ENCODE measurements around the gene SCIN.

Gene SCIN

DNA sequence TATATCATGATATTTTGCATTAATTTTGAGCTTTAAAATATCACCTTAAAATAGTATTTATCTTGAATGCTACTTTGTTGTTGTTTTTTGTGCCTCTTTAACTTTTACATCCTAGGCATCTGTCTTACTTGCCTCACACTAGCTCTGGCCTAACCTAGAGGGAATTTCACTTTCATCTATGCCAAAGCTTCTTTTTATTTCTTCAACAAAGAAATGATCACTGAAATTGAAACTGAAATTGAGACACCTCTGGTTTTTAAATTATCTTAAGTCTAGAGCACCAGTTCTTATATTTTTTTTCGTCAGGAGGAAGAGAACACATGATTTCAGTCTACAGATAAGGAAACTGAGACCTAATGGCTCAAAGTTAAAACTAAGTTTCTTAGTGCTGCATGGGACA is 3.5 kb upstream of the SCIN start:
- no peak for DNase-seq (ENCODE audit: low read depth in 1 of 2, low spot score in 1 of 2)

DNA sequence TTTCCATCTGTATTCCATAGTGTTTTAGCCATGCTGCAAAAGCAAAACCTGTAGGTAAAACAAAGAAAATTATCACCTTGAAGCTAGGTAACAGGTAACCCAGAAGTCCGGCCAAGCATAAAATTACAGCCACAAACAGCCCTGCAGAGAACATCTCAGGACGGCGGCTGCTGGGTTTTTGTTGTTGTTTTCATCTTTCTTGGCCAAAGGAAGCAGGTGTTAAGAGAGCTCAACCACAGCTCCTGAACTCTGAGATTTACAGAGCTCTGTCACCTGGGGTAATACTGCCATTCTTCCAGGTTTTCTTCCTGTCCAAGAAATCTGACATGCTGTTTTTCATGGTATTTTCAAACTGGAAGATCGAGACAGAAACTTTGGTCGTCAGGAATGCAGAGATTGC is 847 bp upstream of the SCIN start:
- DNase-seq (ENCODE audit: low read depth in 1 of 2, low spot score in 1 of 2): no peak

DNA sequence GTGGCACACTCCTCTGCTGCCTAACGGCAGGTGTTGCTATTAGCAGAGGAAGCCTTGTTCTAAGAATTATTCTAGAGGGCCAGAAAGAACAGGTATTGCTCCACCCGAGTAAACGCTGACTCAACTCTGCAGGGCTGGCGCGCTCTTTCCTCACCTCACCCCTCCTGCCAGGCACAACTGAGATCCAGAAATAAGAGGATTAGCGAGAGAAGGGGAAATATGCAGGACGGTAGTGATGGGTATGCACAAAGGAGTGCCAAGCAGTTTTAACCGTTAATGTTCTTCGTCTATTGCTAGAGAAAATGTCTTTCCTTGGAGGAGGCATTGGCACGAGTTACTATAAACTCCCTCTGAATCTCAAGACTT is 369 bp upstream of the SCIN start:
- no peak for DNase-seq (ENCODE audit: low read depth in 1 of 2, low spot score in 1 of 2)

DNA sequence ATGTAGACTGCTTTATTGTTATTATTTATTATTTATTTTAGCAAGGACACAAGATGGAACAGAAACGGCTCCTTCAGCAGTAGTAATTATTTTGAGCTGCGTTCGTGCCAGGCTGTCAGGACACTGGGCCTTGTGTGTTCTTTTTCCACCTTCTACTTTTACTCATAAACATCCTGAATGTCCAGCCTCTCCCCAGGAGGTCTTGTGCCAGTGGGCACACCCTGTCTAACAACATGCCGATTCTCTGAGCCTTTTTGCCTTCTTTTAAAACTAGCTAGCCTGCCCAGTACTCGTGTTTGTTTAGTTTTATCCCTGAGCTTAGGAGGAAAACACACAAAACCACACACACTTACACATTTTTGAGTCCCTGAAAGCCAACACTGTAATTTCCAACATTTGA is 1.2 kb downstream of the SCIN start:
- DNase-seq (ENCODE audit: low read depth in 1 of 2, low spot score in 1 of 2): no peak

DNA sequence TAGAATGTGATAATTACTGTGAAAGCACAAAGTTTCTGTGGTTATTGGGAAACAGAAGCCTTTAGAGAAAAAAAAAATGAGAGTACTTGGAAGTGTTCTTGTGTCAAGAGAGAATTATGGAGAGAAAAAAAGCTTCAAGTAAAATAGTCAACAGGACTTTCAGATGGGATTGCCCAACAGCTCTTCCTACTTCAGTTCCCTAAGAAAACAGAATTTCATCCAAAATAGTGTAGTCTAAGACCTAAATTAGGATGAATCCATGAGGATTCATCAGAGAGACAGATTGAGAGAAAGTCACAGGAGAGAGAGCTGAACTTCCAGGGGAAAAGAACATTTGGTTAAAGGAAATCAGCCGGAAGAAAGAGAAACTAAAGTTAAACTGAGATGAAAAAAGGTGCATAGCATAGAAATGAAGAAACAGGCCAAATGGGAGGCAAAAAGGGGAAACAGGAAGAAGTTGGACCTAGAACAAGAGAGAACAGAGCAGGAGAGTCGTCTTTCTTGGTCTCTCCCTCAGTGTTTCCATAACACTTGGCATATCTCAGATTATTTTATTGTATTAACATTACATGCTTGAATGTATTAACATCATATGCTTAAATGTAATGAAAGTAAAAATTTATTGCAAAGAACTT is 2.5 kb downstream of the SCIN start:
- DNase-seq (ENCODE audit: low read depth in 1 of 2, low spot score in 1 of 2): no peak

DNA sequence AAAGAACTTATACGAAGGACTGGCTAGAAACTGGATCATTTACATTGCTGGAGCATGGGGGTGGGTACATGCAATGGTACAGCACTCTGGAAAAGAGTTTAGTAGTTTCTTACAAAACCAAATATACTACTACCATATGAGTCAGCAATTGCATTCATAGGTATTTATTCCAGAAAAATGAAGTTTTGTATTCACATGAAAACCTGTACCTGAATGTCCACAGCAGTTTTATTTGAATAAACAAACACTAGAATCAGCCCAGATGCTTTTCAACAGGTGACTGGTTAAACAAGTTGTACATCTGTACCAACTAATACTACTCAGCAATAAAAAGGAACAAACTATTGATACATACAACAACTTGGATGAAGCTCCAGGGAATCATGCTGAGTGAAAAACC is 3.4 kb downstream of the SCIN start:
- DNase-seq (ENCODE audit: low read depth in 1 of 2, low spot score in 1 of 2): no peak

DNA sequence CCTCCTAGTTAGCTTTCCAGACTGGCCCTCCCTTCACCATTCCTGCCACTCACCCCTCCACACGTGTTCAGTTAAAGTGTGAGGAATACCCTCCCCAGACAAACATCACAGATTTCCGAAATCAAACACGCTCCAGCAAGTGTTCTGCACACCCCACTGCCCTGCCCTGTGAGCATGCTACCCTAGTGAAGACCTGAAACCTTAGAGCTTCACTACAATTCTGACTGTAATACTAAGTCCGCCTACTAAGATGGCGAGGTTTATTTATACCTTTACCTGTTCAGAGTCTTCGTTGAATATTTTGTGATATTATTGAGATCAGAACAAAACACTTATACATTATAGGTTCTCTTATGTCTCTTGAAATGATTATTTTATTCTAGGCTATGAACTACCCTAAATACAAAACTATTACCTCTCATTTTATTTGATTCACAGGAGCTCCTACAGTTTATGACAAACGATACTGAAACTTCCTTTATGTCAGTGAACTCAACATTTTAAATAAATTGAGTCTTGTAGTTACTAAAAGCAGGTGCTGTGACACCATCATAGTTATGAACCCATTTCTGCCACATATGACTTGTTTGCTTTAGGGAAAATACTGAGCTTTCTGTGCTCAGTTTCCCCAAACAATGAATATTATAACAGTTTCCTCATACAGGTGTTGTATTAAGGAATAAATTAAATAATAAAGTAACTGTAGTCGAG is 8.6 kb downstream of the SCIN start:
- DNase-seq (ENCODE audit: low read depth in 1 of 2, low spot score in 1 of 2): no peak

DNA sequence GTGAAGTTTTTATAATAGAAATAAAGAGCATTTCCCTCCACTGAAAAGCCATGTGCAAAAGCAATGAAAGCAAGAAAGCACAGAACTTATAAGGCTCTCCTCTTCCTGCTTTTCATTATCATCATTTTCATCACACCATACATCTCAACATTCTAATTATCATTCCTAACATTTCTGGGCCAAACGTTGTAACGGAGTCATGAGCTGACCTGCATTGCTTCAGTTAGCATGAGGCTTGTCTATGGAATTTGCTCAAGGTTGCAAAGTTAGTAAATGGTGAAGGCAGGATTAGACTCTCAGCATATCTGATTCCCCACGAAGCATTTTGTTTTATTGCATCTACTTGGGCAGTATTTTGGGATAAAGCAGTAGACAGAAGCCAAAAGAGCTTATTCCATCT is 11.4 kb downstream of the SCIN start:
- no peak for DNase-seq (ENCODE audit: low read depth in 1 of 2, low spot score in 1 of 2)

DNA sequence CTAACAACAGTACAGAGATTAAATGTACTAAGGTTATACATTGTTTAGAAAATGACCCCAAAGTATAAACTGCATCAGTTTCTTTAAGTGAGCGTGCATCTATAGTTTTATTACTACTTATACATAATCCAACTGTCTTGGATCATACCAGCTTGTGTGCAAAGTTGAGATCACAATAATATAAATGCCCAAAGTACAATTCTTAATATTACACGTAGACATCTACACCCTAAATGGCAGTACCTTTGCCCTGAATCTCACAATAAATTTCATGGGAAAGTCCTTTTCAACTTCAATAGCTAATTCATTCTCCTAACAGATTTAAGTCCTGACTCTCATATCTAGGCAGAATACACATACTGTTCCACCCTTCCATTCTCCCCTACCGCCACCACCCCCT is 11.8 kb downstream of the SCIN start:
- DNase-seq (ENCODE audit: low read depth in 1 of 2, low spot score in 1 of 2): no peak

DNA sequence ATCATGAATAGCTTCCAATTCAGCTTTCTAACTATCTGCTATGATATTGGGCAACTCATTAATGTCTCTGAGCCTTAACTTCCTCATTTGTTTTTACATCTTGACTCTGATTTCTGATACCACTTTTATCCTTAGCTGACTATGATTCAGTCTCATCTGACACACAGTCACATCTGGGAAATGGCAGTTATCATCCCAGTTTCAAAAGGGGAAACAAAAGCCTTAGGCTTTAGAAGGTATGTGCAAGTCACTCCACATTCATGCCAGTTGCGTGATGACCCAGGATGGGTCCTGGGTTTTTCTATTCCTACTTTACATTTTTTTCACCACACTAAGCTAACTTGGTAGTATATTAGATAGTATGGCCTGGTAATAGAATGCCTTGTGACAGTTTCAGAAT is 12.7 kb downstream of the SCIN start:
- DNase-seq (ENCODE audit: low read depth in 1 of 2, low spot score in 1 of 2): no peak

DNA sequence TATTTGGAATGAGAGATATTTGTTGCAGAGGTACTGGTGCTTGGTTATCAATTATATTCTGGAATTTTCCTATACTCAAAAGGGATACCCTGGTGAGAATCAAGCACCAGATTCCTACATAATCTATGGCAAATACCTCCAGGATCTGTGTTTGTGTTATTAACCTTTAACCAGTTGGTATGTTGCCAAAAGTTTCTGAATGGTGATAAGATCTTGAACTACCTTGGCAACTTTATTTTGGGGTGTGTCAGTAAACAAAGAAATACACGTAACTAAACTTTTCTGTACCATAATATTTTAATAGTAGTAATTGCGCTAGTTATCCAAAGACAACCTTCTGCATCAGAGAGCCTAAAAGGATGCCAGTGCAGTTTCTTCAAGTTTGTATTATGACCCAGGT is 13.4 kb downstream of the SCIN start:
- DNase-seq (ENCODE audit: low read depth in 1 of 2, low spot score in 1 of 2): no peak

DNA sequence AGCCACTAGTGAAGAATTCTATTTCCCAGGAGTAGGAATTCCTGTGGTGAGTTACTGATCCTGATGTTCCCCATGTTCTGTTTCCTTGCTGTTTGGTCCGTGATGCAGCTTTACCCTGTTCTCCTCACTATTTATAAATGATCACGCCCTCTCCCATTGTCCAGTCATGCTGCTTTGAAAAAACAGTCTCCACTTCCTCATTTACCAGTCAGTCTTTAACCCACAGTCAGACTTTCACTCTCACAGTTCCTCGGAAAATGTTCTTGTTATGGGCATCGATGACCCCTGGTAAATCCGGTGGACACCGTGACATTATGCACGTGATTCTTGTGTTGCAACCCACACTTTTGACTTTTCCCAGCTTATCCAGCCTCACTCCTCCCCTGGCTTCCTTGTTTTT is 14.4 kb downstream of the SCIN start:
- no peak for DNase-seq (ENCODE audit: low read depth in 1 of 2, low spot score in 1 of 2)

DNA sequence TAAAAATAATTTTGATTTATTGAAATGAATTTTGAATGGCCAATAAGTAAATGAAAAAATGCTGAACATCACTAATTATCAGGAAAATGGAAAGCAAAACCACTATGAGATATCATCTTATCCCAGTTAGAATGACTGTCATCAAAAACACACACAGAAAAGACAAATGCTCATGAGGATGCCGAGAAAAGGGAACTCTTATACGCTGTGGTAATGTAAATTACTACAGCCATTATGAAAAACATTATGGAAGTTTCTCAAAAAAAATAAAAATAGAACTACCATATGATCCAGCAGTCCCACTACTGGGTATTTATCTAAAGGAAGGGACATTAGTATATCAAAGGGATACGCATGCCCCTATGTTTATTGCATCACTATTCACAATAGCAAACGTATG is 15.8 kb downstream of the SCIN start:
- DNase-seq (ENCODE audit: low read depth in 1 of 2, low spot score in 1 of 2): no peak

DNA sequence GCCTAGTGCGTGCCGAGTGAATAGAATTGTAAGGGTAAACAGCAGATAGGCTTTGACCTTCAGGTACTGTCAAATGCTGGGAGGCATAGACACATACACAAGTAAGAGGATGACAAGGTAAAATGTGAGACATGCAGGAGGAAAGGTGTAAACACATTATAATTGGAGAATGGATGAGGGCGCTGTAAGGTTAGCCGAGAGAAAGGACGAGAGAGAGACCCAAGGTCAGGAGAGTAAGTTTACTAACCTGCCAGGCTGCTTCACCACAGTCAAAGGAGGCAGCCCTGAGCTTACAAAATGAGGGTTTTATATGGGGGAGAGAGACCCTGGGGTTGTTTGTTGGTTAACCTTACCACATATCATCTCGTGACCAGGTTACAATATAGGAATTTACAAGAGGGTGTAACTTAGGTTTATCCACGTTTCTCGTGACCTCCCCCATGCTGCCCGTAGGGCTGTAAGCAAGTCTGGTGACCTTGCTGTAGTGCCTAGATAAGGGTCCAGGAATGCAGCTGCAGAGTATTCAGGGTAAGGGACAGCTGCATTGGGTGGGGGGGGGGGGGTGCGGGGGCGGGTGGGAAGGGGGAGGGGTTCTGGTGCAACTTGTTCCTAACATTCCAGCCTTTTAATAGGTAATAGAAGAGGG is 17.9 kb downstream of the SCIN start:
- DNase-seq (ENCODE audit: low read depth in 1 of 2, low spot score in 1 of 2): no peak

DNA sequence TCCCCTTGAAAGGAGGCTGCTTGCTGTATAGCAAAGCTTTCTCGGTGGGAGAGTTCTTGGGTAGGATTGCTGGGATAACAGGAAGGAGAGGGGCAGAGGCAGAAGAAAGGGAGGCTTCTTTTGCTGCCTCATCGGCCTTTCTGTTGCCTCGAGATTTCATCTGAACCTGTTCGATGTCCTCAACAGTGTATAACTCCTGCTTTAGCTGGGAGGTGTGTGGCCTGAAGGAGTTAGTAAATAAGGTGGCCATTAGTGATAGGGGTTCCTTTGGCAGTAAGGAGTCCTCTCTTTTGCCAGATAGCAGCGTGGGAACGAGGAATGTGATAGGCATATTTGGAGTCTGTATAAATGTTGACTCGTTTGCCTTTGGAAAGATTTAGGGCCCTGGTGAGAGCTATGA is 20.0 kb downstream of the SCIN start:
- DNase-seq (ENCODE audit: low read depth in 1 of 2, low spot score in 1 of 2): no peak

DNA sequence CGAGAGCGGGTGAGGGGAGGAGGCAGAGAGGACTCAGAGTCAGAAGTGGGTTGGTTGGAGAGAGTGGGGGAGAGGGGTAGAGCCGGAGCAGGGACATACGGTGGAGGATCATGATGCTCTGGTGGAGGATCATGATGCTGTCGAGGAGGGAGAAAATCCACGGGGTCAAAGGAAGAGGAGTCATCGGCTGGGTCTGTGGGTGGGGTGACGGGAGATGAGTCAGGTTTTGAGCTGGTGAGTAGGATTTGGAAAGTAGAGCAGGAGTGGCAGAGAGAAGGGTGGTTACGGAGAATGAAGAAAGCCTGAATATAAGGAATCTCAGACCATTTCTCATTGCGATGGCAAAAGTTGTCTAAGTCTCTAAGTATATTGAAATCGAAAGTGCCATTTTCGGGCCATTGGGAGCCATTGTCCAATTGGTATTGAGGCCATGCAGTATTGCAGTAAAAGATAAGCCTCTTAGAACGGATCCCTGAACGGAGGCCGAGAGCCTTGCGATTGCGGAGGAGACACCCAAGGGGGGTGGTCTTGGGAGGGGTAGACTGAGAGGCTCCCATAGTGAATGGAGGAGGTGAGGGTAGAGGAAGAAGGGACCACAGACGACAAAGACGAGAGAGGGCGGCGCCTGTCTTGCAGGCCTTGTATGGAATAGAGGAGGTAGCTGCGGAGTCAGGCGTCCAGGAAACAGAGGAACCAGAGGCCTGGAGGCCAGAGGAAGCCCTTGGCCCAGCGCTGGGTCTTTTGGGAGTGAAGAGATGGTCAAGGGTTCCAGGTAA is 23.8 kb downstream of the SCIN start:
- DNase-seq (ENCODE audit: low read depth in 1 of 2, low spot score in 1 of 2): no peak

DNA sequence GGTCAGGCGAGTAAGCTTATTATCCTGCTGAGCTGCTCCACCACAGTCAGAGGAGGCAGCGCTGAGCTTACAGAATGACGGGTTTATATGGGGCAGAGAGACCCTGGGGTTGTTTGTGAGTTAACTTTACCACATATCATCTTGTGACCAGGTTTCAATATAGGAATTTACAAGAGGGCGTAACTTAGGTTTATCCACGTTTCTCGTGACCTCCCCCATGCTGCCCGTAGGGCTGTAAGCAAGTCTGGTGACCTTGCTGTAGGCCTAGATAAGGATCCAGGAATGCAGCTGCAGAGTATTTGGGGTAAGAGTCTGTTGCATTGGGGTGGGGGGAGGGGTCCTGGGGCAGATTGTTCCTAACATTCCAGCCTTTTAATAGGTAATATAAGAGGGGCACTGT is 24.6 kb downstream of the SCIN start:
- DNase-seq (ENCODE audit: low read depth in 1 of 2, low spot score in 1 of 2): no peak

DNA sequence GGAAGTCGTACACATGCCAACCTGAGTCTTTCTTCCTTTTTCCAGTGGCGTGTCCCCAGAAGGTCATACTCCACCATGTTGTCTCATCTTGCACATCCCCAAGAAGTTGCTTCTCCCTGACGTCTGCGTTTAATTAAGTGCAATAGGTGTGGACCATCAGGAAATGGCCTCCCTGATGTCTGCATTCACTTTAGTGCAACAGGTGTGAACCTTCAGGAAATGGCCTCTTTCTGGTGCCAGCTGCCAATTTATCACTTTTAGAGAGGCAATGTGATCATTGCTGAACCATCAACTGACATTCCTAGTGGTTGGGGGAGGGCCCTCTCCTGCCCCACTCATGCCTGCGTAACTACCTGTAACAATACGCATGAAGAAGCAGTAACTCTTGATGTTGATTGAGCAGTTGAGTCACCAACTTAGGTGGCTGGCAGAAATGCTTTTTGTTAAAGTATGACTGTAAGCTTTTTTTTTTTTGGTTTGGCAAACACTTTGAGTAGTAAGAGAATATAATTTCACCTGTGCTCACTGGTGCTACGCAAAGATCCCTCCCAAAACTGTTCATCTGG is 25.8 kb downstream of the SCIN start:
- DNase-seq (ENCODE audit: low read depth in 1 of 2, low spot score in 1 of 2): no peak

DNA sequence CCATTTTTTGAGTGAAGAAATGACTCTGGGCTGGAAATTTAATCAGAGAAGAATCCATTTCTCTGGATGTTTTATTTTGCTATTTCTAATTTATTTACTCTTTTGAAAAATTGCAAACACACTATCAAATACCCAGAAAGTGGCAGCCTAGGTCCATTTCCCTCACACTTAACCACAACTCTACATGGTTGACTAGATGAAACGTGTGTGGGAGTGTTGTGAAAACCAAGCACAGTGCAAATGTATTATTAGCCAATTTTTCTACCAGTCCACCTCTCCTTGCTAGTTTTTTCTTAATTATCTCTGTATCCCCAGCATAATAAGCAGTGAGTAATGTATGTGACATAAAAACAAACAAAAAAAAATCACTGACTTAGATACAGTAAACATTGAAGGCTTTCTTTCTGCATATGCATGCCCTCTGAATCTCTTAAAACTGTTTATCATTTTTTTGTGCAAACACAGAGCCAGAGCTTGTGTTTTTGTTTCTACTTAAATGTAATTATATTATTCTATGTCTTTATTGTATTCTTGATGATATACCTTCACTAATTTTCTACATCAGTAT is 30.9 kb downstream of the SCIN start:
- DNase-seq (ENCODE audit: low read depth in 1 of 2, low spot score in 1 of 2): no peak

DNA sequence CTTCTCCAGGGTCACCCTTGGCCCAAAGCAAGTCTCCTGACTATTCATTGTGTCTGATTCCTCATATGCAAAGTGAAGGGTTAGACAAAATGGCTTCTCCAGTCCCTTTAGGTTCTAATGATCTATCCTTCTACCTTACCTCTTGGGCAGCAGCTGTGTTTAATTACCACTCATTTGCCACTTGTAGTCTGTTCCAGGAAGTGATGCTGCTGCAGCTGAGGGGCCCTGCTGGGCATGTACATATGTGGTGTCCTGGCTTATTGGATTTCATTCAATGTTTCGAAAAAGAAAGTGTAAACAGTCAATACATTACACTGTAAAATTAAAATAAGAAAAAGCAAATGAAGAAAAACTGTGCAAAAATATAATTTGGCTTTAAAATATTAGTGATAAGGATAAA is 36.6 kb downstream of the SCIN start:
- no peak for DNase-seq (ENCODE audit: low read depth in 1 of 2, low spot score in 1 of 2)

DNA sequence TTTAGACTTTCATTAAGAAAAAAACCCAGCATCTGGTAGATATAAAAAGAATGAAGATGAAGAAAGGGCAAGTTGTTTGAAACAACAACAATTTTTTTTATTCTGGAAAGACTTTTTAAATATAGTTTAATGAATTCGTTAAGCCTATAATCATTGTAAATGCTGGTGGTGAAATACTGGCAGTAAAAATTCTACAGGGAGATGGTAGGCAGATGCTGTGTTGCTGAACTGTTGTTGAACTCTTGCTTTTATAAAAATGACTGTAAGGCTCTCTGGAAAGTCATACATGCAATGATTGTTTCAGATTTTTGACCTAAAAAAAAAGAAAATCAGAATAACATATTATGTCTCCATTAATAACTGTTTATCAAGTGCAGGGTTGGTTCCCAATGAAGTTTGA is 39.0 kb downstream of the SCIN start:
- no peak for DNase-seq (ENCODE audit: low read depth in 1 of 2, low spot score in 1 of 2)
